H1 (cell line): Measurements from ENCODE around the gene CATSPERD. TPM values are rescaled to one million over a fixed set of nuclear protein-coding genes. Genes with fewer than 3 reads are reported as not detected.

Source experiments
- BCL11A ChIP-seq, 2 experiments: IDR thresholded peaks; one replicate each; pipeline ENCODE4 v1.6.1; 2011; ENCODE audit warnings: low read depth in 2 of 2, low read length in 2 of 2, mild to moderate bottlenecking in 2 of 2
- CREB1 ChIP-seq: IDR thresholded peaks from 2 replicates; pipeline ENCODE4 v1.6.1; 2012; ENCODE audit warnings: inconsistent platforms
- RNF2 ChIP-seq: fragments of 200-900, 300-1000 bp; sonication (generic); IDR thresholded peaks from 2 replicates; pipeline ENCODE4 v1.7.1; 2016; ENCODE audit warnings: borderline replicate concordance, low read depth, mild to moderate bottlenecking, antibody characterized with exemption, low read length; ENCODE audit not compliant: poor library complexity, severe bottlenecking; ENCODE audit errors: missing control alignments
- SIN3A ChIP-seq, 2 experiments: IDR thresholded peaks in 1 of 2; conservative IDR thresholded peaks in 1 of 2; 2 replicates each; pipeline ENCODE4 v1.6.1; 2011 to 2012; ENCODE audit warnings: low read length in 2 of 2, improper control_type of control experiment in 1 of 2, low read depth in 1 of 2, mild to moderate bottlenecking in 1 of 2
- polyA plus RNA-seq, 7 experiments: library from polyadenylated mRNA; depleted of rRNA in 3 of 7; stranded (reverse) in 5 of 7; unstranded in 2 of 7; fragments of >200 nt in 5 of 7; fragments of 200-250 nt in 2 of 7; gene quantifications; 1 replicate in 5 of 7; 2 replicates in 1 of 7; 4 replicates in 1 of 7; pipeline versions ENCODE4 v1.2.1 to v1.2.3, GENCODE V29; 2011 to 2013; ENCODE audit warnings: missing spikeins in 2 of 7, mixed read lengths in 2 of 7
- total RNA-seq: library from RNA; stranded (reverse); fragmentation: NEBNext Ultra II Directional; extraction: Animal tissue kit (Norgen Biotek cat#: 25700); gene quantifications from 2 replicates; pipeline ENCODE4 v1.2.1, GENCODE V29; 2021

The CATSPERD gene
- total and polyA plus RNA-seq, 2 of the 8 experiments (the other 6 are each of a cell fraction or from before 2014, with no cell fraction given), result 0.12 TPM; not detected in 1

- TF ChIP-seq RNF2 (no peak), BCL11A (IDR thresholded peaks at IDR 0.05; ENCODE audit: low read depth in 2 of 2, low read length in 2 of 2) (no peak), SIN3A (conservative IDR thresholded peaks at IDR 0.05 in 1 of 2, IDR thresholded peaks at IDR 0.05 in 1 of 2; ENCODE audit: low read depth in 1 of 2, low read length in 2 of 2) (peak in 1 of 2 experiments; percentile 1; a peak in 1 of 4 replicates), CREB1 (0 out of 2 replicates have a peak, but pooled peaks have one; percentile 6)
Measured at GRCh38 chr19:5690955-5691821, 29.2 kb upstream of the CATSPERD start (continued).
